ES-I3 (cell line): ENCODE results near the gene KYNU.

ENCODE experiments used
- H3K36me3 ChIP-seq: 2 replicates; pipeline ENCODE4 v1.6.1; 2013; ENCODE audit warnings: mild to moderate bottlenecking, low read length, control low read depth, moderate library complexity; ENCODE audit not compliant: insufficient read depth
- H3K4me1 ChIP-seq: 2 replicates; pipeline ENCODE4 v1.6.1; 2013; ENCODE audit warnings: mild to moderate bottlenecking, control low read depth, low read length; ENCODE audit not compliant: insufficient read depth
- H3K9ac ChIP-seq: 2 replicates; pipeline ENCODE4 v1.6.1; 2013; ENCODE audit warnings: low read depth, mild to moderate bottlenecking, low read length, moderate library complexity
- H3K9me3 ChIP-seq: 2 replicates; pipeline ENCODE4 v1.6.1; 2013; ENCODE audit warnings: mild to moderate bottlenecking, low read length, moderate library complexity; ENCODE audit not compliant: control insufficient read depth, insufficient read depth

KYNU gene

DNA sequence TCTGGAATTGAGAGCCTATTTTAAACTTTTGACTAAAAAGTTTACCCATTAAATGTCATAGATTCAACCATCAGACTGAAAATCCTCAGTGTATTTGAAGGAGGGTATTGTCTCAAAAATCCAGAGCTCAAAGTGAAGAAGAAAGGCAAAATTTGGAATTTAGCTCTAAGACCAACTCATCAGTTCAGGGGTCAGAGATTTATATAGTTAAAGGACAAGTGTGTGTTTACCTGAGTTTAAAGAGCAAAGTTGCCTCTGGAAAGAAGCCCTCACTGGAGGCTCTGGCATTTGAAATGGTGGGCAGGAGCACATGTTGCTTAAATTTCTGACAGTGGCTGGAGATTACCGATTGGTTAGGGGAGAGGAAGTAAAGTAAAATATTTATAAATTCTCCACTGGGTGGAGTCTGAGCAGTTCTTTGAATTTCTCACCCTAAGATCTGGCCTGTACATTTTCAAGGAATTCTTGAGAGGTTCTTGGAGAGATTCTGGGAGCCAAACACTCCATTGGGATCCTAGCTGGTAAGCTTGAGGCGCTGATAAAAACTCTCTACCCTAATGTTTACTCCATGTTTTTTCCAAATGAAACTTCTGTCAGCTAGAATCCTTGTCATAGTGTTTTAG, at the start of gene KYNU:
Gene KYNU, plus strand, starts transcription at position 449 of the 623 bp plus-strand sequence. CDS start 7,704 bp downstream, outside the sequence.
- Histone ChIP-seq H3K4me1 (no peaks in the 10 kb centered on the region; the same call in 1 of the 2 replicates), H3K36me3 (no peaks in the 10 kb centered on the region), H3K9ac (no peak within 1 kb of the TSS), H3K9me3 (no peaks in the 10 kb centered on the region)

DNA sequence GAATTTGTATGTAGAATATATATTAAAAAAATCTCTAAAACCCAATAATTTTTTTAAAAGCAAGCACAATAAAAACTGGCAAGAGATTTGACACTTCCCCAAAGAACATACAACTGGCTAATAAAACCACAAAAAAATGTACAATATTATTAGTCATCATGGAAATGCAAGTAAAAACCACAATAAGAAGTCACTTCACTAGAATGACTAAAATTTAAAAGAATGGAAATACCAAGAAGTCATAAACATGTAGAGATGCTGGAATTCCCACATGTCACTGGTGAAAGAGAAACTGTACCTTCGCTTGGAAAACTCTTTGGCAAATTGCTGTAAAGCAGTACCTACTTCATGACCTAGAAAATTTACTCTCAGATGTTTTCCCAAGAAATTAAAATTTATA, 43.4 kb upstream of the KYNU start:
- Histone ChIP-seq H3K4me1 (no peaks in the 10 kb centered on the region), H3K9me3 (no peaks in the 10 kb centered on the region), H3K36me3 (no peaks in the 10 kb centered on the region), H3K9ac (no peak overlapping the region)

- Histone ChIP-seq H3K36me3 (no peaks in the 10 kb centered on the region), H3K4me1 (peaks cover 5% of the 10 kb centered on the region; the same call in 1 of the 2 replicates), H3K9ac (no peak overlapping the region), H3K9me3 (no peaks in the 10 kb centered on the region)
Observed at GRCh38 chr2:142840436-142840835, 37.0 kb upstream of the KYNU start.

DNA sequence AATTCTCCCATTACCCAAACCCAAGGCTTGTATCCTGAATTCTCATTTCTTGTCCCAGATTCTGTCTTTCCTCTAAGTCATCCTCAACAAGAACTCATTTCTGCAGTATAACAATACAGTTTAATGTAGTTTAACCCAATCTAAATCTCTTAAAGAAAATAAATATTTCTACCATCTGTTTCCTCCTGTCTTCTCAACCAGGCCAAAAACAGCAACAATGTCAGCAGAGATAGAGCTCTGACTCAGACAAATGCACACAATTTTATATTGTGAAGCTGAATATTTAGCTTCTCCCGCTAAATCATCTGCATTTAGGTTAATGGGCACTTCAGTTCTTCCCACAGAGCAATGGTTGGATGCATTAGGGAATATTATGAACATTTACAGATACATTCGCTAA, 35.7 kb upstream of the KYNU start:
- Histone ChIP-seq H3K4me1 (peaks cover 5% of the 10 kb centered on the region; the same call in 1 of the 2 replicates), H3K9ac (no peak overlapping the region), H3K9me3 (no peaks in the 10 kb centered on the region), H3K36me3 (no peaks in the 10 kb centered on the region)

GRCh38 chr2:142842369-142842768, 35.1 kb upstream of the KYNU start:
- no peak overlapping the region for H3K9ac ChIP-seq
- H3K9me3 ChIP-seq = no peaks in the 10 kb centered on the region
- no peaks in the 10 kb centered on the region for H3K36me3 ChIP-seq
- peaks cover 5% of the 10 kb centered on the region; the same call in 1 of the 2 replicates for H3K4me1 ChIP-seq

DNA sequence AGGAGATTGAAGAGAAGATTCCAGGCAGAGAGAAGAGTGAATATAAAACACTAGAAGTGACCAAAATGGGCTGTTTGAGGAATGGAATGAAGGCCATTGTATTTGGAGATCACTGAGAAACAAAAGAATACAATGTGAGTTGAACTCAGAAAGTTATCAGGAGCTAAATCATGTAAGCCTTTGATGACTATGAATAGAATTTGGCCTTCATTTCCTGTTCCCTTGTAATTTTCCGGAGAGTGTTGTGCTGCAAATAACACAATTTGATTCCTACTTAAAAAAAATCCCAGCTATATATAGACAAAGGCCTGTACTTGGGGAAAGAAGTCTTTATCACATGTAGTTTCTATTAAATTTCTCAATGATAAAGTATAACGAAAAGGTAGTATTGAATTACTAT, 33.7 kb upstream of the KYNU start:
- no peak overlapping the region for H3K9ac ChIP-seq
- no peaks in the 10 kb centered on the region for H3K9me3 ChIP-seq
- no peaks in the 10 kb centered on the region for H3K36me3 ChIP-seq
- peaks cover 5% of the 10 kb centered on the region; the same call in 1 of the 2 replicates for H3K4me1 ChIP-seq

DNA sequence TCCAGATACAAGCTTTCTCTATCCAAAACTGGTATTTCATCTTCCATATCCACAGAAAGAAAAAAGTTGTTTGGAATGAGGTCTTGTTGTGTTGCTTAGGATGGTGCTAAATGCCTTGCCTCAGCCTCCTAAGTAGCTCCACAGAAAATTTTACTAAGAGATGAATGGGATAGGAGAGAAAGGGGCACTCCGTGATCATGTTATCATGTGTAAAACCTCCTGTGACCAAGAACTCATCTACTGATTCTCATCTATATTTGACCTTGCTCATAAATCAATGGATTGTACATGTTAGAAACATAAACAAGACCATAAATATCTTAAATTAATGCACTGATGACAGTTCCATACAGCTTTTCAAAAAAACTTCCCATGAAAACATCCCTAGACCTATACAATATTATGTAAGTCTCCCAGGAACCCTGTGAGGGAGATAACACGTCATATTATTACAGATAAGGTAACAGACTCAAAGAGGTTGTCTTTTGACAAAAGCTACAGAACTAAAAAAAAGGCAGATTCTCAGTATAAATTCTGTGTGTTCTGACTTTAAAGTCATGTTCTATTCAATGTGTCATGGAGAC, 29.3 kb upstream of the KYNU start:
- Histone ChIP-seq H3K9ac (no peak overlapping the region), H3K9me3 (no peaks in the 10 kb centered on the region), H3K4me1 (peaks cover 5% of the 10 kb centered on the region; the same call in 1 of the 2 replicates), H3K36me3 (no peaks in the 10 kb centered on the region)

GRCh38 chr2:142849820-142850219, 27.6 kb upstream of the KYNU start:
- Histone ChIP-seq H3K4me1 (no peaks in the 10 kb centered on the region), H3K9me3 (no peaks in the 10 kb centered on the region), H3K36me3 (no peaks in the 10 kb centered on the region), H3K9ac (no peak overlapping the region)

DNA sequence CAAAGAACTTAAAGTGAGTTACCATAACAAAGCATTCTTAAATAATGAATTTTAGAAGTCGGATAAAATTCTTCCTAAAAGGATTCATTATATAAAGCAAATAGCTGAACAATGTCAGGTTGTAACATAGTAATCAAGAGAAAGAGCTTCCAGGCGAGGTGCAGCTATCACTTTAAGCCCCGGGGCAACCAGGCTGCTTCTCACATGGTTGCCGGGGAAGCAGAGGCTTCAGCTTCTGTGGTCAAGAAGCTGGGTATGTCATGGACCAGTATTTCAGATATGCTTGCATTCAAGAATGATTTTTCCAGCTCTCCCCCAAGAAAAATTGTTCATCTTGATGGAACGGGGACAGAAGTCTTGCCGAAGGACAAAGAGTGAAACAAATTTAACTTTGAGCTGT, 23.6 kb upstream of the KYNU start:
- Histone ChIP-seq H3K36me3 (no peaks in the 10 kb centered on the region), H3K9ac (no peak overlapping the region), H3K4me1 (no peaks in the 10 kb centered on the region), H3K9me3 (no peaks in the 10 kb centered on the region)

- Histone ChIP-seq H3K4me1 (no peaks in the 10 kb centered on the region), H3K9me3 (no peaks in the 10 kb centered on the region), H3K9ac (no peak overlapping the region), H3K36me3 (no peaks in the 10 kb centered on the region)
Observed at GRCh38 chr2:142857256-142858164, 20.0 kb upstream of the KYNU start.

DNA sequence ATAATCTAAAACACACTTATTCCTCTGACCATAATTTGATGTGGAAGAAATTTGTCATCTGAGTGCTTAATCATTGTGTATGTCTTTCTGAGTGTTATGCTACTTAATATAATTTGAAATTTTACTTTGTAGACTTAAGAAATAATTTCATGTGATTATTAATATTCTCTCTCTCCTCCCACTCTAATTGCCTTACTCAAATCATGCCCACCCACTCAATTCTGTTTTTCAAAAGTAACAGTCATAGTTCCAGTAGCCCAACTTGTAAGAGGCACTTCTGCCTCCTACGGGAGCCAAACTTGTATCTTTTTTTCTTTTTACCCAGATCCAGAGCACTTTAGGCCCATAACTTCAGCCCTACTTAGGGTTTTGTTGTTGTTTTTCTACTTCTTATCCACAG, 18.5 kb upstream of the KYNU start:
- H3K9me3 ChIP-seq = no peaks in the 10 kb centered on the region
- no peaks in the 10 kb centered on the region for H3K4me1 ChIP-seq
- H3K36me3 ChIP-seq = no peaks in the 10 kb centered on the region
- no peak overlapping the region for H3K9ac ChIP-seq

- H3K4me1 ChIP-seq = no peaks in the 10 kb centered on the region; the same call in 1 of the 2 replicates
- no peaks in the 10 kb centered on the region for H3K9me3 ChIP-seq
- no peaks in the 10 kb centered on the region for H3K36me3 ChIP-seq
- H3K9ac ChIP-seq = no peak overlapping the region
Observed at GRCh38 chr2:142862299-142862698, 15.2 kb upstream of the KYNU start.

GRCh38 chr2:142862847-142863246, 14.6 kb upstream of the KYNU start:
- no peaks in the 10 kb centered on the region for H3K36me3 ChIP-seq
- no peaks in the 10 kb centered on the region; the same call in 1 of the 2 replicates for H3K4me1 ChIP-seq
- H3K9me3 ChIP-seq = no peaks in the 10 kb centered on the region
- H3K9ac ChIP-seq = no peak overlapping the region

DNA sequence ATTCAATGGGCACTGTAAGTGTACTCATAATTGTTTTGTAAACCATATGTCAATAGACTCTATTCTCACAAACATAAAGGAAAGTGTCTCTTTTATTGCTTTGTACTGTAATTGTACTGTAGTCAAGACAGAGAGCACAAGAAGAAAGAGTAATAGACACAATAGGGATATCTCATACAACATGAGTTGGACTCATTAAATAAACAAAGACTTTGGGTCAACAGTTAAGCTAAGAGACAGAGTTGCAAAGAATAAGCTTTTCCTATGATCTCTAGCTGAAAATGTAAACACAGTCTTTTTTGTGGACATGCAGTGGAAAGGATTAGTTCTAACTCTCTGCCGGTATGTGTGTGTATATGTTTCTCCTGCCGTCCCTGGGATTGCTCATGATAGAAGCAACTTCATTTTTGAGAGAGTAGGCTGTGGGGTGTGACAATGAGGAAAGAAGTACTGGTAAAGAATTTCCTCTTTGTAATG, 13.9 kb upstream of the KYNU start:
- Histone ChIP-seq H3K4me1 (no peaks in the 10 kb centered on the region; the same call in 1 of the 2 replicates), H3K36me3 (no peaks in the 10 kb centered on the region), H3K9me3 (0 out of 2 replicates have a peak, but pooled peaks cover 4% of the 10 kb centered on the region), H3K9ac (no peak overlapping the region)
